ENCODE results near the gene ADGRF3. TPM values are rescaled to one million over a fixed set of nuclear protein-coding genes. Genes with fewer than 3 reads are reported as not detected.

ADGRF3 gene
- total and polyA plus RNA-seq, 2 donors (not counting 1 experiment from before 2014, with no cell fraction given), result 0.47 to 1.00 TPM

DNA sequence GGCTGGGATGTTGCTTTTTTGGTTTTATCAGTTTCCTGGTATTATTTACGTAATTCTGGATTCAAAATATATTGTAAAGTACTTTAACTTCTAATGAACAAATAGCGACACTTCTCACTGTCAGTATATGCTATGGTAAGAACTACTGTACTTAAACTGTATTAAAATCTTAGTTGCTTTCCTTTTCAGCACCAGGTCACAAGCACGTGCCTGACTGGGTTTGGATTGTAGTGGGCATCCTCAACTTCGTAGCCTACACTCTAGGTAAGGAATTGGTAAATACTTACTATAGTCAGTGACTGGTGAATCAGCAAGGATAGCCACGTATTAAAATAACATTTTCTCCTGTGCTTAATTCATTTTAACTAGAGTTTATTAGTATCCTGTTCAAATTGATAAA, 20.4 kb upstream of the ADGRF3 start:
- Histone ChIP-seq H2AFZ (ENCODE audit: insufficient read depth, low read depth, low read length, poor library complexity, severe bottlenecking) (no peak overlapping the region), H3K79me2 (ENCODE audit: control insufficient read depth, insufficient read depth, low read length) (peaks cover 8% of the 10 kb centered on the region), H3K27me3 (replicated peaks in 1 of 4; ENCODE audit: control extremely low read depth in 1 of 4, control insufficient read depth in 3 of 4, insufficient read depth in 4 of 4, low read length in 3 of 4) (no peaks in the 10 kb centered on the region), H3K4me2 (replicated peaks; ENCODE audit: low read depth, low read length, poor library complexity, severe bottlenecking) (no peak overlapping the region), H3K9me3 (ENCODE audit: control extremely low read depth in 1 of 3, control insufficient read depth in 2 of 3, insufficient read depth in 1 of 3, low read length in 2 of 3) (peaks cover 0 to 2% (median 0%) of the 10 kb centered on the region in 3 donors), H3K9ac (ENCODE audit: low read length) (no peak overlapping the region), H3K4me1 (ENCODE audit: control insufficient read depth in 2 of 2, insufficient read depth in 2 of 2, low read length in 2 of 2) (no peaks in the 10 kb centered on the region), H3K36me3 (replicated peaks in 1 of 2; ENCODE audit: control extremely low read depth in 1 of 2, control insufficient read depth in 1 of 2, extremely low read depth in 1 of 2, insufficient read depth in 2 of 2, low read length in 1 of 2) (peaks cover 11 to 25% of the 10 kb centered on the region in 2 experiments), H4K20me1 (ENCODE audit: control insufficient read depth, insufficient read depth, low read length, poor library complexity, severe bottlenecking) (no peaks in the 10 kb centered on the region), H3K4me3 (ENCODE audit: control extremely low read depth in 1 of 5, extremely low read depth in 1 of 5, insufficient read depth in 1 of 5, low read depth in 2 of 5, low read length in 4 of 5) (no peak overlapping the region), H3K27ac (ENCODE audit: low read length in 2 of 2) (no peak overlapping the region)
- Mint-ChIP-seq H3K4me3 (no peak overlapping the region), H3K27ac (no peak overlapping the region), H3K4me1 (peaks cover 3% of the 10 kb centered on the region), H3K9me3 (ENCODE audit: insufficient read depth) (no peaks in the 10 kb centered on the region), H3K27me3 (no peaks in the 10 kb centered on the region)
- ATAC-seq (ENCODE audit: low read depth) (no peak), DNase-seq (no peak)
- CTCF ChIA-PET, result interaction anchor here (1.1 kb wide), 1 partner anchor 476 kb away, joined by 4 read pairs; no protein-coding TSS in a partner anchor
- TF ChIP-seq, protein P1, sequence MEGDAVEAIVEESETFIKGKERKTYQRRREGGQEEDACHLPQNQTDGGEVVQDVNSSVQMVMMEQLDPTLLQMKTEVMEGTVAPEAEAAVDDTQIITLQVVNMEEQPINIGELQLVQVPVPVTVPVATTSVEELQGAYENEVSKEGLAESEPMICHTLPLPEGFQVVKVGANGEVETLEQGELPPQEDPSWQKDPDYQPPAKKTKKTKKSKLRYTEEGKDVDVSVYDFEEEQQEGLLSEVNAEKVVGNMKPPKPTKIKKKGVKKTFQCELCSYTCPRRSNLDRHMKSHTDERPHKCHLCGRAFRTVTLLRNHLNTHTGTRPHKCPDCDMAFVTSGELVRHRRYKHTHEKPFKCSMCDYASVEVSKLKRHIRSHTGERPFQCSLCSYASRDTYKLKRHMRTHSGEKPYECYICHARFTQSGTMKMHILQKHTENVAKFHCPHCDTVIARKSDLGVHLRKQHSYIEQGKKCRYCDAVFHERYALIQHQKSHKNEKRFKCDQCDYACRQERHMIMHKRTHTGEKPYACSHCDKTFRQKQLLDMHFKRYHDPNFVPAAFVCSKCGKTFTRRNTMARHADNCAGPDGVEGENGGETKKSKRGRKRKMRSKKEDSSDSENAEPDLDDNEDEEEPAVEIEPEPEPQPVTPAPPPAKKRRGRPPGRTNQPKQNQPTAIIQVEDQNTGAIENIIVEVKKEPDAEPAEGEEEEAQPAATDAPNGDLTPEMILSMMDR (IDR thresholded peaks at IDR 0.05), result no peak
- TF ChIP-seq EZH2 (IDR thresholded peaks at IDR 0.05; ENCODE audit: borderline replicate concordance, insufficient read depth, low read depth, low read length, poor library complexity, severe bottlenecking), result no peak
- POLR2A ChIA-PET, result no interaction called here
- WGBS (ENCODE audit: insufficient coverage), result no CpG with 5 or more reads among the region's 5 CpGs
- intact Hi-C loops (cut with micrococcal nuclease), result no loop called here

DNA sequence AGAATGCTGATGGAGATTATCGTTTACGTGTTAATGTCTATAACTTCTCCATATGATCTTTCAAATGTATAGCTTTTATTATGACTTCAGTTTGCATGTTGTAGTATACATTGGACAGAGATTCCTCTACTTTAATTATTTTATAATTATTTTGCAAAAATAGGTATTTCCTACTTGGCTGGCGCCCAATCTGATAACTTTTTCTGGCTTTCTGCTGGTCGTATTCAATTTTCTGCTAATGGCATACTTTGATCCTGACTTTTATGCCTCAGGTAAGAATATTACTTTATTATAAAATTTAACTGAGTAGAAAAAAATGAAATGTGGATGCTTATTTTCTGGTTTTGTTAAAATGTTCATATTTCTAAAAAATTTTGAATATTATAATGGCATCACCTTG, 18.1 kb upstream of the ADGRF3 start:
- Histone ChIP-seq H3K4me2 (replicated peaks; ENCODE audit: low read depth, low read length, poor library complexity, severe bottlenecking) (no peak overlapping the region), H3K4me3 (ENCODE audit: control extremely low read depth in 1 of 5, extremely low read depth in 1 of 5, insufficient read depth in 1 of 5, low read depth in 2 of 5, low read length in 4 of 5) (no peak overlapping the region), H2AFZ (ENCODE audit: insufficient read depth, low read depth, low read length, poor library complexity, severe bottlenecking) (no peak overlapping the region), H3K79me2 (ENCODE audit: control insufficient read depth, insufficient read depth, low read length) (peaks cover 30% of the 10 kb centered on the region), H3K4me1 (ENCODE audit: control insufficient read depth in 2 of 2, insufficient read depth in 2 of 2, low read length in 2 of 2) (no peaks in the 10 kb centered on the region), H3K9ac (ENCODE audit: low read length) (no peak overlapping the region), H3K27ac (ENCODE audit: low read length in 2 of 2) (no peak overlapping the region), H4K20me1 (ENCODE audit: control insufficient read depth, insufficient read depth, low read length, poor library complexity, severe bottlenecking) (peaks cover 10% of the 10 kb centered on the region), H3K27me3 (replicated peaks in 1 of 4; ENCODE audit: control extremely low read depth in 1 of 4, control insufficient read depth in 3 of 4, insufficient read depth in 4 of 4, low read length in 3 of 4) (no peaks in the 10 kb centered on the region), H3K36me3 (replicated peaks in 1 of 2; ENCODE audit: control extremely low read depth in 1 of 2, control insufficient read depth in 1 of 2, extremely low read depth in 1 of 2, insufficient read depth in 2 of 2, low read length in 1 of 2) (peaks cover 14 to 23% of the 10 kb centered on the region in 2 experiments), H3K9me3 (ENCODE audit: control extremely low read depth in 1 of 3, control insufficient read depth in 2 of 3, insufficient read depth in 1 of 3, low read length in 2 of 3) (no peaks in the 10 kb centered on the region)
- WGBS (ENCODE audit: insufficient coverage), result no CpG with 5 or more reads among the region's 4 CpGs
- H3K4me1 Mint-ChIP-seq, result peaks cover 5% of the 10 kb centered on the region
- ChIA-PET CTCF (no interaction called here), POLR2A (no interaction called here)
- TF ChIP-seq, protein P1 (IDR thresholded peaks at IDR 0.05), result no peak
- no peak for TF ChIP-seq EZH2 (IDR thresholded peaks at IDR 0.05; ENCODE audit: borderline replicate concordance, insufficient read depth, low read depth, low read length, poor library complexity, severe bottlenecking)
- ATAC-seq (ENCODE audit: low read depth), result no peak
- intact Hi-C loops (cut with micrococcal nuclease), result no loop called here
- H3K9me3 Mint-ChIP-seq (ENCODE audit: insufficient read depth), result no peaks in the 10 kb centered on the region
- no peak for DNase-seq
- no peaks in the 10 kb centered on the region for H3K27me3 Mint-ChIP-seq
- no peak overlapping the region for H3K27ac Mint-ChIP-seq
- H3K4me3 Mint-ChIP-seq, result no peak overlapping the region
